T-helper 9 cell (primary cell): ENCODE results near the gene HIF1A.
"Not testable (repeated sequence)": the region's sequence is repeated elsewhere in the genome, so short reads cannot be mapped to it uniquely, and the experiment has no call there.

Source experiments
- DNase-seq: peaks from one replicate; pipeline ENCODE4 v3.0.0-alpha.2; 2020

The HIF1A gene

GRCh38 chr14:61675291-61675690, 20.0 kb upstream of the HIF1A start:
- no peak for DNase-seq

- no peak for DNase-seq
These were observed 17.8 kb upstream of the HIF1A start for GRCh38 chr14:61677479-61677878.

DNA sequence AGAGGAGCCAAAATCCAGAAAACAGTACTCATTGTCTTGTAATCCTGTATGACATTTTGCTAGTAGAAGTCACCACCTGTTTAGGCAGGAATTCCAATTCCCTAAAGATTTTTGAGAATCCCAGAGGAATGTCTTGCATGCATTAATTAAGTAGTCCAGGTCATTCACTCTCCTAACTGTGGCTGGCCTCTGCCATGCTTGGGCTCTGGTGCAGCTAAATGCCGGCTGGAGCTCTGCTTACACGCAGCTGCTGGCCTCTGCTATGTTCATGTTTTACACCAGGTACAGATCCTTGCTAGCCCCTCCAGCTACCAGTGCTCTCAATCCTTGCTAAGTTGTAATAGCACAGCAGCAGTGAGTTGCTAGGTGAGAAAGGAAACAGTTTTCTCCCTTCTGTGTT, 16.3 kb upstream of the HIF1A start:
- DNase-seq = no peak

- DNase-seq = no peak
These were observed 13.9 kb upstream of the HIF1A start for GRCh38 chr14:61681413-61681812.

- DNase-seq = no peak
These were observed 12.2 kb upstream of the HIF1A start for GRCh38 chr14:61683108-61683507.

DNA sequence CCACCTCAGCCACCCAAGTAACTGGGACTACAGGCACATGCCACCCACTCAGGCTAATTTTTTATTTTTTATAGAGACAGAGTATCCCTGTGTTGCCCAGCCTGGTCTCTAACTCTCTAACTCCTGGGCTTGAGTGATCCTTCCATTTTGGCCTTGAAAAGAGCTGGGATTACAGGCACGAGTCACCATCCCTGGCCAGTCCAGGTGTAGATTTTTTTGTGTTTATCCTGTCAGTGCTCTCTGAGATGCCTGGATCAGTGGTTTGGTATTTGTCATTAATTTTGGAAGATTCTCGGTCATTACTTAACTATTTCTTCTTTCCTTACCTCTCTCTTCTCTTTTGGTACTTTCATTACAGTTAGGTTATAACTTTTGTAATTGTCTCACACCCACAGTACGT, 5.3 kb upstream of the HIF1A start:
- DNase-seq = no peak

GRCh38 chr14:61690982-61691381, 4.3 kb upstream of the HIF1A start:
- DNase-seq = no peak

DNA sequence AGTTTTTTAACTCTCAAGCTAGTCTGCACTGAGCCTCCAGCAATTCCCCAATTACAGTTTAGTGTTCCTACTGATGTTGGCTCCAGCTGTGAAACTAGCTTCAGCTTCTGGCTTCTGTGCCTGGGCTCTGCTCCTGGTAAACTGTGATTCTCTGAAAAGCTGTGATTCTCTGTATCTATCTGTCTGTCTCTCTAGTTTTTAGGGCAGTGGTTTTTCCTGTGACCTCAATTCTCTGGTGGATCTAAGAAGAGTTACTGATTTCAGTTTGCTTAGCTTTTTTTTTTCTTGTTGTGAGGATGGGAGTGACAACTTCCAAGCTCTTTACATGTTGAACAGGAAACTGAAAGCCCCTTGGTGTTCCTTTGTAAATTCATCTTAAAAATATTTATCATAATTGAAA, 3.8 kb upstream of the HIF1A start:
- no peak for DNase-seq

DNA sequence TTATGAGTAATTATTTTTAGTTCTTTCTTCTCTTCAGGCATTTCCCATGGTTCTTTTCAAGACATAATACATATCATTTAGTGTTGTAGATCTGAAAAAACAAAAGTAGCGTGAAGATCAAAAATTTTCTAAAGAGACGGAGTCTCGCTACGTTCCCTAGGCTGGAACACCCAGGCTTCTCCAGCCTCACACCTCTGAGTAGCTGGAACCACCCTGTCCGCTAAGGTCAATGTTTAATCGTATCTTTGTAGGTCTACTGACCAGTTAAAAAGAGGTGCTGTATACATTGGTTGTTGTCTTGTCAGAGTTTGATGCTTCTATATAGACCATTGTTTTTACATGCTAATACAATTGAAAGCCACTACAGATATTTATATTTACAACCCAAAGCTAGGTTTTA, 1.3 kb upstream of the HIF1A start:
- no peak for DNase-seq

GRCh38 chr14:61695695-61696527, 598 bp downstream of the HIF1A start:
- peak; percentile 36 for DNase-seq

- no peak for DNase-seq
These were observed 1.5 kb downstream of the HIF1A start for GRCh38 chr14:61696753-61697318.

DNA sequence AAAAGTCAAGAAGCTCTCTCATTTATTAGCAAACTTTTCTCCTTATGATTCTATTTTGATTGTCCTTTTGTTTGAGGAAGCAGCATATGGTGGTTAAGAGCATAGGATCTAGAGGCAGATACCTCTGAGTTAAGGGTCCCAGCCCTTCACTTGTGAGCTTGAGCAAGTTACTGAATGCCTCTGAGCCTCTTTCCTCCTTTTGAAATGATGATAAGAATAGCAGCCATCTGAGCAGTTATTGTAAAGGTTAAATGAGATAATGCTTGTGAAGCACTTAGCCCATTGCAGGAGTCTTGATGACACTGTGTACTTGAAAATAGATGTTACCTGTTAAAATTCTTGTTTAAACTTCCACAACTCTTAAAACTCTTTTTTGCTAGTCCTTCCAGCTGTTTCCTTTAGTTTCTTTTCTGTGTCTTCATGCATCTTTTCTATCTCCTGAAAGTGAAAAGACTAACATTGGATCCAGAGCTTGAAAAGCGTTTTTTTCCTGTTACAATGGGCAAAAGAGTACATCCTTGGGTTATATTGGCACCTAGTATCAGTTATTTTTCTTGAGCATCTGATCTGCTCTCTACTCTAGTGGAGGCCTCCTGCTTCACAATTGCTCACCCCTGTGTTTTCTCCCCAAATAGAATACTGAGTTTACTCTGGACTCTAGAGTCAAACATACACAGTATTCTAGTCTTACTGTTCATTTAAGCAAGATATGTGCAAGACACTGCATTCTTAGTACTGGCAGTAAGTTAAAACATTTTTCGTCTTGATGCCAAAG, 3.1 kb downstream of the HIF1A start:
- DNase-seq = no peak

DNA sequence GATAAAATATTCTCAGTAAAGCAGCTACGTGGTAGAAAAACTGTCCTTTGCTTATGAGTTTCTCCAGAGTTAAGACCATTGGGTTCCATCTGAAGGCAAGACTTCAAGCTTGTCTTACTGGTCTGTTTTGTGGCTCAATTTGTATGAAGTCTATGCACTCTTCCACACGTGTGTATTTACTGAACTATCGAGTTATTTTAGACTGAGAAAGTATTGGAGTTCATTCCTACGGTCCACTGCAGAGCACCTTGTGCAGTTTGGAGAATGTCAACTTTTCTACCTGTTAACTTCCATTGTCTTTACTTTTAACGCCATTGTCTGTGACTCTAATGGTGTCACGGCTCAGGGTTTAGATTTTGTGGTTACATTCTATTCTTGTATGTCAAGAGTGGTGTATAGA, 3.7 kb downstream of the HIF1A start:
- no peak for DNase-seq

- DNase-seq = no peak
These were observed 5.0 kb downstream of the HIF1A start for GRCh38 chr14:61700104-61700886.

DNA sequence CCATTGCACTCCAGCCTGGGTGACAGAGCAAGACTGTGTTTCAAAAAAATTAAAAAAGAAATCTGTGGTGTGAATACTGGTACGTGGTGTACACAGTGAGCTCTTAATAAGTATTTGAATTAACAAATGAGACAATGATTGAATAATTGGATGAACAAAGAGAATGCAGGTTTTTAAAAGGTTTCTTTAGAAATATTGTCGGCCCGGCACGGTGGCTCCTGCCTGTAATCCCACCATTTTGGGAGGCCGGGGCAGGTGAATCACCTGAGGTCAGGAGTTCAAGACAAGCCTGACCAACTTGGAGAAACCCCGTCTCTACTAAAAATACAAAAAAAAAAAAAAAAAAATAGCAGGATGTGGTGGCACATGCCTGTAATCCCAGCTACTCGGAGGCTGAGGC, 6.6 kb downstream of the HIF1A start:
- DNase-seq = no peak

- DNase-seq = no peak
These were observed 8.2 kb downstream of the HIF1A start for GRCh38 chr14:61703342-61704129.

- no peak for DNase-seq
These were observed 9.2 kb downstream of the HIF1A start for GRCh38 chr14:61704554-61704953.

DNA sequence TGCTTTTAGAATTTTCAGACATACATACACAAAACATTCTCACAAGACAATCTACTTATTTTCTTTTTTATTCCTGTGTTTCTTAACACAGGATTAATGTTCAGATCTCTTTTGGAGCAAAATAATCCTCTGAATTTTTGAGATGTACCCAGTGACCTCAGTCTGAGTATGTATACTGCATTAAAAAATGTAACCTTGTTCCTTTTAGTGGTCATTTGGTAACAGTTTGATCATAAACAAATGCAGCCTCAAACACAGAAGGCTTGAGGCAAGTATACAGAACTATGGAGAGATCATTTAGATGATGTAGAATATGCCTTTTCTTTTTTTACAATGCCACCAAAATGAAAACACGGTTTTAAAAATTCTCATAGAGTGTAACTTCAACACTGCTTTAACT, 9.7 kb downstream of the HIF1A start:
- DNase-seq = no peak

DNA sequence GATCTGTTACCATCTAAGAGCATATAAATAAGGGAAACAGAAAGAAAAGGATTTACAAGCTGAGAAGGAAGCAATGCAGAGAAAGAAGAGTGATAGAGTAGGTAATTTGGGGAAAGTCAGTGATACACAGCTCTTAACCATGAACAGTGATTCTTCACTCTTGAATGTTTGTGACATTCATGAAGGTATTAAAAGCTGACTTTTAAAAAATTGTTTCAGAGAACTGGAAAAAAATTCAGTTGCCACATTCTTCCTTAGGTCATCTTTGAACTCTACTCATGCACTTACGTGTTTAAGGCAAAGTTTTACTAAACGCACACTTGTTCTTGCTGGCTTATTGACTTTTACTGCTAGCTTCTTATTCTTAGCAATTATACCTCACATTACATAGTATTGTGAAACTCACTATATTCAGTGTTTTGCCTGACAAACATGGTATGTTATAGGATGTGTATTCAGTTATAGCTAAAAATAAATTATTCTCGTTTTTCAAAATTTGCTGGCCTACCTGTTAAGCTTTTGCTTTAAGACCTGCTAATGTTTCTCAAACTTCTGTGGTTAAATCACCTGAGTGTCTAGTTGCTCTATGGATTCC, 10.9 kb downstream of the HIF1A start:
- no peak for DNase-seq

DNA sequence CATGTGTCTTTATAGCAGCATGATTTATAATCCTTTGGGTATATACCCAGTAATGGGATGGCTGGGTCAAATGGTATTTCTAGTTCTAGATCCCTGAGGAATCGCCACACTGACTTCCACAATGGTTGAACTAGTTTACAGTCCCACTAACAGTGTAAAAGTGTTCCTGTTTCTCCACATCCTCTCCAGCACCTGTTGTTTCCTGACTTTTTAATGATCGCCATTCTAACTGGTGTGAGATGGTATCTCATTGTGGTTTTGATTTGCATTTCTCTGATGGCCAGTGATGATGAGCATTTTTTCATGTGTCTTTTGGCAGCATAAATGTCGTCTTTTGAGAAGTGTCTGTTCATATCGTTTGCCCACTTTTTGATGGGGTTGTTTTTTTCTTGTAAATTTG, 12.5 kb downstream of the HIF1A start:
- DNase-seq = not testable (repeated sequence)

- not testable (repeated sequence) for DNase-seq
These were observed 13.4 kb downstream of the HIF1A start for GRCh38 chr14:61708693-61709092.
